ENCODE data around the gene ITIH2.
"Not testable (repeated sequence)": the region's sequence is repeated elsewhere in the genome, so short reads cannot be mapped to it uniquely, and the experiment has no call there.

Gene ITIH2

GRCh38 chr10:7773845-7774801 lies 71.0 kb downstream of the ITIH2 start:
- Histone ChIP-seq H3K27me3 (ENCODE audit: insufficient read depth, low read length, poor library complexity) (no peaks in the 10 kb centered on the region), H3K23ac (ENCODE audit: low read length) (no peak overlapping the region), H2BK120ac (ENCODE audit: low read depth, low read length) (no peak overlapping the region), H2AK5ac (ENCODE audit: low read length) (no peak overlapping the region), H4K5ac (ENCODE audit: low read length) (no peak overlapping the region), H3K4ac (ENCODE audit: low read depth, low read length) (no peak overlapping the region), H3K18ac (ENCODE audit: low read length) (no peak overlapping the region), H3K36me3 (ENCODE audit: control insufficient read depth, insufficient read depth, low read length) (peaks cover 1% of the 10 kb centered on the region), H3K9ac (ENCODE audit: low read length) (no peak overlapping the region), H3K56ac (ENCODE audit: low read length) (no peak overlapping the region), H4K8ac (ENCODE audit: low read depth, low read length) (no peak overlapping the region), H2BK15ac (replicated peaks; ENCODE audit: low read depth) (no peak overlapping the region), H3K4me2 (ENCODE audit: low read length) (no peak overlapping the region), H3K27ac (ENCODE audit: low read depth, low read length) (no peak overlapping the region), H3K79me2 (ENCODE audit: control insufficient read depth, insufficient read depth, low read length) (no peaks in the 10 kb centered on the region), H3K79me1 (ENCODE audit: low read length) (no peaks in the 10 kb centered on the region), H3K4me3 (ENCODE audit: low read length) (no peak overlapping the region), H2BK5ac (ENCODE audit: low read length) (no peak overlapping the region), H3K4me1 (ENCODE audit: control insufficient read depth, low read depth, low read length) (no peaks in the 10 kb centered on the region)
- no CpG with 5 or more reads among the region's 10 CpGs for WGBS (ENCODE audit: extremely low coverage, insufficient coverage, low lambda C conversion rate)
- no peak for DNase-seq

GRCh38 chr10:7776777-7777176 lies 73.7 kb downstream of the ITIH2 start:
- H3K56ac ChIP-seq (ENCODE audit: low read length) = no peak overlapping the region
- H2AK5ac ChIP-seq (ENCODE audit: low read length) = no peak overlapping the region
- no peak for DNase-seq
- peaks cover 1% of the 10 kb centered on the region for H3K79me1 ChIP-seq (ENCODE audit: low read length)
- no CpG with 5 or more reads among the region's 2 CpGs for WGBS (ENCODE audit: extremely low coverage, insufficient coverage, low lambda C conversion rate)
- no peaks in the 10 kb centered on the region for H3K4me1 ChIP-seq (ENCODE audit: control insufficient read depth, low read depth, low read length)
- H3K27ac ChIP-seq (ENCODE audit: low read depth, low read length) = no peak overlapping the region
- no peak overlapping the region for H3K9ac ChIP-seq (ENCODE audit: low read length)
- no peaks in the 10 kb centered on the region for H3K27me3 ChIP-seq (ENCODE audit: insufficient read depth, low read length, poor library complexity)
- no peak overlapping the region for H3K4me3 ChIP-seq (ENCODE audit: low read length)
- no peak overlapping the region for H3K4me2 ChIP-seq (ENCODE audit: low read length)
- no peak overlapping the region for H3K4ac ChIP-seq (ENCODE audit: low read depth, low read length)
- no peak overlapping the region for H2BK15ac ChIP-seq (replicated peaks; ENCODE audit: low read depth)
- H3K23ac ChIP-seq (ENCODE audit: low read length) = no peak overlapping the region
- H3K79me2 ChIP-seq (ENCODE audit: control insufficient read depth, insufficient read depth, low read length) = no peaks in the 10 kb centered on the region
- H4K8ac ChIP-seq (ENCODE audit: low read depth, low read length) = no peak overlapping the region
- no peak overlapping the region for H4K5ac ChIP-seq (ENCODE audit: low read length)
- no peak overlapping the region for H2BK5ac ChIP-seq (ENCODE audit: low read length)
- no peak overlapping the region for H2BK120ac ChIP-seq (ENCODE audit: low read depth, low read length)
- no peak overlapping the region for H3K18ac ChIP-seq (ENCODE audit: low read length)
- H3K36me3 ChIP-seq (ENCODE audit: control insufficient read depth, insufficient read depth, low read length) = peaks cover 3% of the 10 kb centered on the region

- not testable (repeated sequence) for H3K36me3 ChIP-seq (ENCODE audit: control insufficient read depth, insufficient read depth, low read length); H2BK15ac ChIP-seq (replicated peaks; ENCODE audit: low read depth); H3K56ac ChIP-seq (ENCODE audit: low read length); H3K4me2 ChIP-seq (ENCODE audit: low read length); H2BK5ac ChIP-seq (ENCODE audit: low read length); H3K27ac ChIP-seq (ENCODE audit: low read depth, low read length); H3K79me1 ChIP-seq (ENCODE audit: low read length); H2AK5ac ChIP-seq (ENCODE audit: low read length); H4K8ac ChIP-seq (ENCODE audit: low read depth, low read length); H3K9ac ChIP-seq (ENCODE audit: low read length); DNase-seq; H3K4ac ChIP-seq (ENCODE audit: low read depth, low read length); H3K23ac ChIP-seq (ENCODE audit: low read length); H3K4me1 ChIP-seq (ENCODE audit: control insufficient read depth, low read depth, low read length); H3K4me3 ChIP-seq (ENCODE audit: low read length); H3K27me3 ChIP-seq (ENCODE audit: insufficient read depth, low read length, poor library complexity); H2BK120ac ChIP-seq (ENCODE audit: low read depth, low read length); H4K5ac ChIP-seq (ENCODE audit: low read length); H3K18ac ChIP-seq (ENCODE audit: low read length)
- peaks cover 30% of the 10 kb centered on the region for H3K79me2 ChIP-seq (ENCODE audit: control insufficient read depth, insufficient read depth, low read length)
- WGBS (ENCODE audit: extremely low coverage, insufficient coverage, low lambda C conversion rate) = no CpG with 5 or more reads among the region's 6 CpGs
Measured at GRCh38 chr10:7782194-7782593, 79.1 kb downstream of the ITIH2 start.

GRCh38 chr10:7786430-7786829 lies 83.3 kb downstream of the ITIH2 start:
- no peak overlapping the region for H3K4me2 ChIP-seq (ENCODE audit: low read length)
- H2BK15ac ChIP-seq (replicated peaks; ENCODE audit: low read depth) = no peak overlapping the region
- H3K79me1 ChIP-seq (ENCODE audit: low read length) = peaks cover 19% of the 10 kb centered on the region
- no peak overlapping the region for H2AK5ac ChIP-seq (ENCODE audit: low read length)
- H3K4me3 ChIP-seq (ENCODE audit: low read length) = no peak overlapping the region
- H4K8ac ChIP-seq (ENCODE audit: low read depth, low read length) = no peak overlapping the region
- H3K23ac ChIP-seq (ENCODE audit: low read length) = no peak overlapping the region
- H4K5ac ChIP-seq (ENCODE audit: low read length) = no peak overlapping the region
- no peak overlapping the region for H3K27ac ChIP-seq (ENCODE audit: low read depth, low read length)
- no peaks in the 10 kb centered on the region for H3K36me3 ChIP-seq (ENCODE audit: control insufficient read depth, insufficient read depth, low read length)
- no CpG with 5 or more reads among the region's 3 CpGs for WGBS (ENCODE audit: extremely low coverage, insufficient coverage, low lambda C conversion rate)
- no peak overlapping the region for H3K56ac ChIP-seq (ENCODE audit: low read length)
- no peak for DNase-seq
- peak overlapping the region; percentile 6 for H3K9ac ChIP-seq (ENCODE audit: low read length)
- H2BK5ac ChIP-seq (ENCODE audit: low read length) = no peak overlapping the region
- H3K79me2 ChIP-seq (ENCODE audit: control insufficient read depth, insufficient read depth, low read length) = peaks cover 63% of the 10 kb centered on the region
- H2BK120ac ChIP-seq (ENCODE audit: low read depth, low read length) = no peak overlapping the region
- H3K4ac ChIP-seq (ENCODE audit: low read depth, low read length) = no peak overlapping the region
- no peaks in the 10 kb centered on the region for H3K27me3 ChIP-seq (ENCODE audit: insufficient read depth, low read length, poor library complexity)
- no peak overlapping the region for H3K18ac ChIP-seq (ENCODE audit: low read length)
- H3K4me1 ChIP-seq (ENCODE audit: control insufficient read depth, low read depth, low read length) = no peaks in the 10 kb centered on the region

- peak overlapping the region; percentile 87 for H3K56ac ChIP-seq (ENCODE audit: low read length)
- H4K8ac ChIP-seq (ENCODE audit: low read depth, low read length) = peak overlapping the region; percentile 58
- H3K27me3 ChIP-seq (ENCODE audit: insufficient read depth, low read length, poor library complexity) = no peaks in the 10 kb centered on the region
- no peak overlapping the region for H2AK5ac ChIP-seq (ENCODE audit: low read length)
- H3K27ac ChIP-seq (ENCODE audit: low read depth, low read length) = no peak overlapping the region
- no peak overlapping the region for H2BK15ac ChIP-seq (replicated peaks; ENCODE audit: low read depth)
- peak overlapping the region; percentile 65 for H3K4me3 ChIP-seq (ENCODE audit: low read length)
- no peak overlapping the region for H2BK120ac ChIP-seq (ENCODE audit: low read depth, low read length)
- no peak overlapping the region for H4K5ac ChIP-seq (ENCODE audit: low read length)
- H3K9ac ChIP-seq (ENCODE audit: low read length) = peak overlapping the region; percentile 81
- peak overlapping the region; percentile 16 for H3K18ac ChIP-seq (ENCODE audit: low read length)
- peaks cover 21% of the 10 kb centered on the region for H3K79me1 ChIP-seq (ENCODE audit: low read length)
- H3K4me1 ChIP-seq (ENCODE audit: control insufficient read depth, low read depth, low read length) = no peaks in the 10 kb centered on the region
- no peak overlapping the region for H2BK5ac ChIP-seq (ENCODE audit: low read length)
- peak; percentile 20 for DNase-seq
- peak overlapping the region; percentile 63 for H3K4me2 ChIP-seq (ENCODE audit: low read length)
- peaks cover 66% of the 10 kb centered on the region for H3K79me2 ChIP-seq (ENCODE audit: control insufficient read depth, insufficient read depth, low read length)
- no peak overlapping the region for H3K23ac ChIP-seq (ENCODE audit: low read length)
- no peaks in the 10 kb centered on the region for H3K36me3 ChIP-seq (ENCODE audit: control insufficient read depth, insufficient read depth, low read length)
- peak overlapping the region; percentile 22 for H3K4ac ChIP-seq (ENCODE audit: low read depth, low read length)
- WGBS (ENCODE audit: extremely low coverage, insufficient coverage, low lambda C conversion rate) = no CpG with 5 or more reads among the region's 26 CpGs
Measured at GRCh38 chr10:7787150-7787856, 84.2 kb downstream of the ITIH2 start.
